ENCODE results near the gene NDRG2.
"Not testable (repeated sequence)": the region's sequence is repeated elsewhere in the genome, so short reads cannot be mapped to it uniquely, and the experiment has no call there.

The NDRG2 gene

DNA sequence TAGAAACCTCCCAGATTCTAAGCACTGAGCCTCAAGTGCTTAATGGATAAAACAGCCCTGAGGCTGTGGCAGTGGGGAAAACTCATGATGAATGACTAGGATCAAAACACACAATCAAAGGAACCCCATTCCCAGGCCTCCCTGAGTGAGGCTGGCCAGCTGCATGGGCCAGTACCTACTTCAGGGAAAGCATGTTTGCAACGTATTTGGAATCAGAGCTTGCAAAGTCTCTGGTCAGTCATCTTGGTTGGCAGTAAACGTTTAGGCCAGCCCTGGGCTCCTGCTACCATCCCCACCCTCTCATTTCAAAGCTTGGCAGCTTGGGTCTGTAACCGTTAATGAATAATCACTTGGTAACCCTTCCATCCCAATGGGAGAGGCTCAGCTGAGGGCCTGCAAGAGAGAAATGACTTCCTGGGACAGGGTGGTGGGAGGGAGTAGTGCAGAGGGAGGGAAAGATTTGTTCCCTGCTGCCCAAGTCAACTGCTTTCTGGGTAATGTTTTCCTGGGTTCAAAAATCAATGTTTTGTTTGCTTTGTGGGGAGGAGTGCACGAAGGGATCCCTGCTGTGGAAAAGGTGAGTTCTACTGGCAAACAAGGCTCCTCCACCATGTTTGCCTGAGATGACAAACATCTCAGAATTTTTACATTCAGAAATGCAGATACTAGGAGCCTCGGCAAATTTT lies 30.7 kb upstream of the NDRG2 start:
- DNase-seq: no peak

DNA sequence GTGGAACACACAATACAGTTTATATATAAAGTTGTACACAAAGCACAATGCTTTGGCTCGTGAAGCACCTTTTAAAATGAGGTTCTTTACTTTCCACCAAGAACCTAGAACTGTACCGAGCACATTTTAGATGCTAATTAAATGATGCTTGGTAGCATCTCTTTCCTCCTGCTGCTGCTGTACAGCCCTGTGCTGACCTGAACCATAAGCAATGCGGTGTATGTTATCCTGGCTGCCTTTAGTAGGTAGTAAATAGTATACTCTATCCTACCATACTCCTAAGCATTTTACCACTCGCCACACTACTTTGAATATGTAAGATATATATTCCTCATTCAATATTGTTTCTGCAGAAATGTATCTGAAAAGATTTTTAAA lies 29.9 kb upstream of the NDRG2 start:
- no peak for DNase-seq

DNA sequence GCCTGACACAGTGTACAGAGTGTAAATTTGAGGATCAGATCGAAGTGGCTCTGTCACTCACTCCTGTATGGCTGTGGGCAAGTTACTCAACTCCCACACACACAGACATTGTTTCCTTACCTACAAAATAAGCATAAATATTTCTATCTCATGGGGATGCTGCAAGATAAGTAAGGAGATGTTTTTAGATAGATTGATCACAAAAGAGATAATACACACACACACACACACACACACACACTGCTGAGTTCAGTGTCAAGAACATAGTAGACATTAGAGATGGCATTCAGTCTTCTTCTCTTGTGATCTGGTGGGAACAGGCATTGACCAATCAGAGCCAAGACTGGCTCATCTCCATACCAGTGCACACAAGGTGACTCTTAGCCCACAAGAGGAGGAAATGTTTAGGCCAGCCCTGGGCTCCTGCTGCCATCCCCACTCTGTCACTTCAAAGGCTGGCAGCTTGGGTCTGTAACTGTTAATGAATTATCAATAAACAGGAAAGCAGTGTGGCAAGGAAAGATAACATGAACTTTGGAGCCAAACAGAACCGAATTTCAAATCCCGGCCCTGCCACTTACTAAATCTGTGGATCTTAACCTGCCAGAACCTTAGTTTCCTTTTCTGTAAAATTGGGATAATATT lies 29.4 kb upstream of the NDRG2 start:
- DNase-seq: no peak

DNA sequence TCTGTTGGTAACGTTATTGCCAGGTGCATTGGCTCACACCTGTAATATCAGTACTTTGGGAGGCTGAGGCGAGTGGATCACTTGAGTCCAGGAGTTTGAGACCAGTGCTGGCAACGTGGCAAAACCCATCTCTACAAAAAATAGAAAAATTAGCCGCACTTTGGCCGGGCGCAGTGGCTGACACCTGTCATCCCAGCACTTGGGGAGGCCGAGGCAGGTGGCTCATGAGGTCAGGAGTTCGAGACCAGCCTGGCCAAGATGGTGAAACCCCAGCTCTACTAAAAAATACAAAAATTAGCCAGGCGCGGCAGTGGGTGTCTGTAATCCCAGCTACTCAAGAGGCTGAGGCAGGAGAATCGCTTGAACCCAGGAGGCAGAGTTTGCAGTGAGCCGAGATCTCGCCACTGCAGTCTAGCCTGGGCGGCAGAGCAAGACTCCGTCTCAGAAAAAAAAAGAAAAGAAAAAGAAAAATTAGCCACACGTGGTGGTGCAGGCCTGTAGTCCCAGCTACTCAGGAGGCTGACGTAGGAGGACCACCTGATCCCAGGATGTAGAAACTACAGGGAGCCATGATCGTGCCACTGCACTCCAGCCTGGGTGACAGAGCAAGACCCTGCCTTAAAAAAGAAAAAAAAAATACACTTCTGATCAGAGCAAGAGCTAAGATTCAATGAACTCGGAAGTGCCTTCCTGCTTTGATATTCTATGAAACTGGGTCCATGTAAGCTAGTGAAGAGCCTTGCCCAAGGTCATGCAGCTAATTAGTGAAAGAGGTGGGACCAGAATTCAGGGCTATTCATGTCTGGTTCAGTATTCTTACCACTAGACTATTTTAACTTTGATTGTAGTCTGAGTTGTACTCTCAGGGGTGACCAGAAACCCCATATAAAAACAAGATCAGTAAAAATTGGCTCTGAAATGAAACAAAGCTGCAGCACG lies 28.6 kb upstream of the NDRG2 start:
- no peak for DNase-seq

DNA sequence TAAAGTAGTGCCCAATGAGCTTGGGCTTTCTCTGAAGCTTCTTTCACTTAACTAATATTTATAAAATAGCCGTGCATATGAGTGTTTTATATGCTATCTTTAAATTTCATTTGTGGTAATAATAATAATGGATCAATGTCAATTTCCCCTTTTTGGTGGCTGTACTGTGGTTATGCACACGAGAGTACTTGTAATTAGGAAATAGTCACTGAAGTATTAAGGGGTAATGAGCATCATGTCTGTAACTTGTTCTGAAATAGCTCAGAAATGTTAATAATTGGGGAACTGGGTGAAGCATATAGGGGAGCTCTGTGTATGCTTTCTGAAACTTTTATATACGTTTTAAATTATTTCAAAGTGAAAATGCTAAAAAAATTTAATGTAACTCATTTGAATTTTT lies 25.7 kb upstream of the NDRG2 start:
- DNase-seq: no peak

- no peak for DNase-seq
These were observed 24.4 kb upstream of the NDRG2 start for GRCh38 chr14:21049271-21049673.

GRCh38 chr14:21048638-21049037 lies 23.8 kb upstream of the NDRG2 start:
- DNase-seq: no peak

DNA sequence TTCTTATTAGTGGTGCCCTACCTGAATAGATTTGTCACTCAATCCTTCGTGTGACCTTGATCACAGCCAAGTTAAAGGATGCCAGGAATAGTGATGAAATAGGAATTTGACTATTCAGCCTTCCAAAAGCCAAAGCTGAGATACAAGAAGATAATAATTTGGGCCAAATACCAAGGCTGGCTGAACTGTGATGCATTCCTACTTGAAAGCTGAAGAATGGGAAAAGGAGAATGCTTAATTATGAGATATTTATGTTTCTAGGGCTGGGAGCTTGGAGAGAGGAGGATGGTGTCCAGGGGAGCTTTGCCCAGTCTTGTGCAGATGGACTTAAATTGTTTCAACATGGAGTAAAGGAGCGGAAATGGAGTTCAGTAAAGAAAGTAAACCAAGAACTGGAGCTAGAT lies 22.5 kb upstream of the NDRG2 start:
- no peak for DNase-seq

- no peak for DNase-seq
These were observed 19.2 kb upstream of the NDRG2 start for GRCh38 chr14:21043974-21044618.

GRCh38 chr14:21043387-21043973 lies 18.6 kb upstream of the NDRG2 start:
- DNase-seq: no peak

DNA sequence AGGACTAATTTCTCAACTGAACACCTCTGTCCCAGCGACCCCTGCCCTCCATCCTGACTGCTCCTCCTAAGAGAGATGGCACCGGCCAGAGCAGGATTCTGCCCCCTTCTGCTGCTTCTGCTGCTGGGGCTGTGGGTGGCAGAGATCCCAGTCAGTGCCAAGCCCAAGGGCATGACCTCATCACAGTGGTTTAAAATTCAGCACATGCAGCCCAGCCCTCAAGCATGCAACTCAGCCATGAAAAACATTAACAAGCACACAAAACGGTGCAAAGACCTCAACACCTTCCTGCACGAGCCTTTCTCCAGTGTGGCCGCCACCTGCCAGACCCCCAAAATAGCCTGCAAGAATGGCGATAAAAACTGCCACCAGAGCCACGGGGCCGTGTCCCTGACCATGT lies 18.1 kb upstream of the NDRG2 start:
- DNase-seq: no peak

DNA sequence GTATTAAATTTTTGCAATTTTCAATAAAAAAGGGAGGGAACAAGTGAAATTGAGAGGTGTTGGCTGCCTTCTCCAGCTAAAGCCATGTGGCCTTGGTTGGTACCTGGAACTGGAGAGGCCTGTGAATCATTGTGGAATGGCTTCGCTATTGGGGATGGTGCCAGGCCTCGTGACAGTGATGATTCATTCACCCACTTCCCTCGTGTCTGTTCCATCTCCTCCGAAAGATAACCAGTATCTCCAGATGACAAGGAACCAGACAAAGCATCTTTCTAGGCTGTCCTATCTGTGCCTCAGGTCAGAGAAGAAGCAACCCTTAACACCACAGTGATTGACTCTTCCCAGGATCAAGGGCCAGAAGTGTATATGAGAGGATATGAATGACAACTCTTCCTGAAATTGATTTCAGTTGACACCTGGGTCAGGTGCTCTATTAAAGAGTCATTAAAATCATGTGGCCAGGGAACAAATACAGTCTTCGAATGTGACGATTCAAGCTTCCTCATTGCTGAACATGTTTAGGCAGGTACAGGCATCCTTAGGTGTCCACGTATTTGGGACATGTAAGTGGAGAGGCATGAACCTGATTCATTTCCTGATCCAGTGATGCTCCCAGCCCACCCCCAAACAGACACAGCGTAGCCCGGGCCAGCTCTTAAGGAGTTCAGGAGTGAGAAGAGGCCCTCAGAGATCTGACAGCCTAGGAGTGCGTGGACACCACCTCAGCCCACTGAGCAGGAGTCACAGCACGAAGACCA lies 17.0 kb upstream of the NDRG2 start, which contains the start of gene RNASE7:
Gene RNASE7, plus strand, starts transcription at position 687 of the 758 bp plus-strand sequence. CDS start 631 bp downstream, outside the sequence.
- no peak for DNase-seq

- not testable (repeated sequence) for DNase-seq
These were observed 16.1 kb upstream of the NDRG2 start for GRCh38 chr14:21040941-21041340.

GRCh38 chr14:21040370-21040925 lies 15.6 kb upstream of the NDRG2 start:
- no peak for DNase-seq

DNA sequence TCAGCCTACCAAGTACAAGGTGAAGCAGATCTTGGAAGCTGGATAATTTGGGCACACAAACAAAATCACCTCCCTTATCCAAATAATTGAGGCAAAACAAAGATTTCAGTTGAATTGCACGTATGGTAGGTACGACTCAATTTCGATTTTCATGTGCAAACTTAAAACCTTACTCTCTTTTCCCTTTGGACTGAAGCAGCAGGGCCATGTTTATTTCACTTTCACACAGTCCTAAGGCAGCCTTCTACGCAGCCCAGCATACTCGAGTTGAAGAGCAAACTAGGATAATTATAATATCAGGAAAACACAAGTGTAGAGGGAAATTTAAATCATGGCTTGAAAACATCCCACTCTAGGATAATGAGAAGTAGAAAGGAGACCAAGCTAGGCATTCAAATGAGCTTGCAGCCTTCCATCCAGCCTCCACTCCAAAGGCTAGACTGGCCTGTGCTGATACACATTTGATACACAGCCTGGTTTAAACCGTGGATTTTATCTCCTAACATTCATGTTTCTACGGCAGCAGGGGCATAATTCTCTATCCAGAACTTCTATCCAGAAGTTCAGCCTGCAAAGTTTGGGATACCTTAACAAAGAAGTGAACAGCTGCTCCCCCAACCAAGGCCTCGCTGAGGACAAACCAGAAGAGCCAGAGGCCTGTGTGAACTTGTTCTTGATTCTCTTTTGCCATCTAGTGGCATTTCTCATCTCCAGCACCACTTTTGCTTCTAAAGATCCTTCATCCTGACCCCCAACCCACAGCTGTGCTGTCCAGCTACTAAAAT lies 14.9 kb upstream of the NDRG2 start:
- no peak for DNase-seq

GRCh38 chr14:21038441-21039422 lies 13.9 kb upstream of the NDRG2 start:
- no peak for DNase-seq

DNA sequence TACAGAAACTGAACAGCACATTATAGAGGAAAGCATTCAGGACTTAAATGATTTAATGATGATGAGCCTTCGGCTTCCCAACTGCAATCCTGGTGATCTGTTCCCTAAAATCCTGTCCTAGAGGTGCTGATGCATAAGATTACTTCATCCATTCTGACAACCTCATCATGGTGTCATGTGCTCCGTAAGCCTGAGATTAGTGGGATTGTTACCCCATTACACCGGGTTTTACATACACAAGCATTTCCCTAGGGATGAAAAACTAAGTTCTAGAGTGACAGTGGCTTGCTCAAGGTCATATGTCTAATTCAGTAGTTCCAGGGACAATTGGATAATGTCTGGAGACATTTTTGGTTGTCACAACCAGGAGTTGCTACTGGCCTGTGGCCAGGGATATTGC lies 12.3 kb upstream of the NDRG2 start:
- no peak for DNase-seq

- DNase-seq: no peak
These were observed 11.9 kb upstream of the NDRG2 start for GRCh38 chr14:21036751-21037150.

- DNase-seq: no peak
These were observed 9.8 kb upstream of the NDRG2 start, which contains the start of gene RNASE13 for GRCh38 chr14:21034707-21035106. TSS of gene RNASE13 (minus strand) at chr14:21034807. CDS start at chr14:21034288, 519 bp downstream.

Measured in cortex of kidney (tissue), 1 donor.